ENCODE results near the gene DESI2.

DNA sequence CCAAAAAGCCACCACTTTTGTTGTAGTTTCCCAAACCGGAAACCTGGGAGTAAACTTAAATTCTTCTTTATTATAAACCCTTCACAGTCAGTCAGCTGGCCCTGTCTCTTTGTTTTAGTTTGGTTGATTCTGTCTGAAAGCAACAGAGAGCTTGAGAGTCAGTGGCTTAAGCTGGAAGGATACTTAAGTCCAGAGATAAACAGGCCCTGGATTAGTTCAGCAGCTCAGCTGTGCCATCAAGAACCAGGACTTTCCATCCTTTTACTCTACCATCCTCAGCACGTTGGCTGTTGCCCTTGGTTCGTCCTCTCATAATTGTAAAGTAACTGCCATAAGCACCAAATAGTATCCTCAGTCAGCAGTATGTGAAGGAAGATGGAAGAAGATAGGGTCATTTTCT is 4.5 kb downstream of the DESI2 start:
- no peak for TF ChIP-seq GABPA (IDR thresholded peaks at IDR 0.05; ENCODE audit: low read depth)
- no peak for TF ChIP-seq POLR2AphosphoS5 (IDR thresholded peaks at IDR 0.05; ENCODE audit: low read depth)
- TF ChIP-seq, protein P1, sequence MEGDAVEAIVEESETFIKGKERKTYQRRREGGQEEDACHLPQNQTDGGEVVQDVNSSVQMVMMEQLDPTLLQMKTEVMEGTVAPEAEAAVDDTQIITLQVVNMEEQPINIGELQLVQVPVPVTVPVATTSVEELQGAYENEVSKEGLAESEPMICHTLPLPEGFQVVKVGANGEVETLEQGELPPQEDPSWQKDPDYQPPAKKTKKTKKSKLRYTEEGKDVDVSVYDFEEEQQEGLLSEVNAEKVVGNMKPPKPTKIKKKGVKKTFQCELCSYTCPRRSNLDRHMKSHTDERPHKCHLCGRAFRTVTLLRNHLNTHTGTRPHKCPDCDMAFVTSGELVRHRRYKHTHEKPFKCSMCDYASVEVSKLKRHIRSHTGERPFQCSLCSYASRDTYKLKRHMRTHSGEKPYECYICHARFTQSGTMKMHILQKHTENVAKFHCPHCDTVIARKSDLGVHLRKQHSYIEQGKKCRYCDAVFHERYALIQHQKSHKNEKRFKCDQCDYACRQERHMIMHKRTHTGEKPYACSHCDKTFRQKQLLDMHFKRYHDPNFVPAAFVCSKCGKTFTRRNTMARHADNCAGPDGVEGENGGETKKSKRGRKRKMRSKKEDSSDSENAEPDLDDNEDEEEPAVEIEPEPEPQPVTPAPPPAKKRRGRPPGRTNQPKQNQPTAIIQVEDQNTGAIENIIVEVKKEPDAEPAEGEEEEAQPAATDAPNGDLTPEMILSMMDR (IDR thresholded peaks at IDR 0.05; ENCODE audit: insufficient read depth, low read length), result no peak

Measured in HL-60 (cell line).